Activated naive CD4-positive, alpha-beta T cell treated with anti-CD3 and anti-CD28 coated beads, Interleukin-2, amount 10 ng/mL, durations not matched to agents 7 days and 5 days (primary cell): ENCODE data around the gene SPCS2.
A peak's percentile ranks its signal among the peaks of the same experiment; 100 is the strongest.

Source experiments
- CTCF ChIA-PET: fragments of 350-600 bp; sonication (Branson Sonifier 250); formaldehyde crosslinking; loops from one replicate; lab custom pipeline; 2021; ENCODE audit warnings: antibody characterized with exemption; lab: Charles Lee
- DNase-seq: peaks from one replicate; pipeline ENCODE4 v3.0.0-alpha.2; 2020
- H3K27ac Mint-ChIP-seq: one replicate; pipeline ENCODE4 v1.8.0; 2021; ENCODE audit warnings: mild to moderate bottlenecking, moderate library complexity, mixed read lengths
- H3K27me3 Mint-ChIP-seq: one replicate; pipeline ENCODE4 v1.8.0; 2021; ENCODE audit warnings: mild to moderate bottlenecking, mixed read lengths
- H3K36me3 Mint-ChIP-seq: one replicate; pipeline ENCODE4 v1.8.0; 2021; ENCODE audit warnings: mixed read lengths
- H3K4me1 Mint-ChIP-seq: one replicate; pipeline ENCODE4 v1.8.0; 2021; ENCODE audit warnings: mixed read lengths
- H3K4me3 Mint-ChIP-seq: one replicate; pipeline ENCODE4 v1.8.0; 2021; ENCODE audit warnings: mild to moderate bottlenecking, moderate library complexity, mixed read lengths
- H3K9me3 Mint-ChIP-seq: one replicate; pipeline ENCODE4 v1.8.0; 2021; ENCODE audit warnings: mixed read lengths

The SPCS2 gene

GRCh38 chr11:74935285-74935684, 13.8 kb upstream of the SPCS2 start:
- Mint-ChIP-seq H3K9me3 (no peaks in the 10 kb centered on the region), H3K27ac (no peak overlapping the region), H3K4me1 (peaks cover 6% of the 10 kb centered on the region), H3K27me3 (no peaks in the 10 kb centered on the region), H3K36me3 (peaks cover 3% of the 10 kb centered on the region), H3K4me3 (no peak overlapping the region)
- CTCF ChIA-PET, result no interaction called here
- DNase-seq, result no peak

GRCh38 chr11:74936087-74936486, 13.0 kb upstream of the SPCS2 start:
- Mint-ChIP-seq H3K9me3 (no peaks in the 10 kb centered on the region), H3K4me1 (peaks cover 6% of the 10 kb centered on the region), H3K27me3 (no peaks in the 10 kb centered on the region), H3K27ac (no peak overlapping the region), H3K4me3 (no peak overlapping the region), H3K36me3 (peaks cover 3% of the 10 kb centered on the region)
- CTCF ChIA-PET, result no interaction called here
- DNase-seq, result no peak

GRCh38 chr11:74936976-74937375, 12.1 kb upstream of the SPCS2 start:
- DNase-seq, result no peak
- no peaks in the 10 kb centered on the region for H3K27me3 Mint-ChIP-seq
- H3K27ac Mint-ChIP-seq, result no peak overlapping the region
- CTCF ChIA-PET, result interaction anchor here (1.7 kb wide), 1 partner anchor 86 kb away, joined by 4 read pairs; no protein-coding TSS in a partner anchor
- no peak overlapping the region for H3K4me3 Mint-ChIP-seq
- peaks cover 6% of the 10 kb centered on the region for H3K4me1 Mint-ChIP-seq
- peaks cover 3% of the 10 kb centered on the region for H3K36me3 Mint-ChIP-seq
- no peaks in the 10 kb centered on the region for H3K9me3 Mint-ChIP-seq

GRCh38 chr11:74937696-74938475, 11.2 kb upstream of the SPCS2 start:
- peaks cover 3% of the 10 kb centered on the region for H3K36me3 Mint-ChIP-seq
- DNase-seq, result no peak

GRCh38 chr11:74941492-74941891, 7.6 kb upstream of the SPCS2 start:
- CTCF ChIA-PET, result interaction anchor here (1.1 to 2.8 kb wide), 4 partner anchors 9 to 199 kb away, joined by 3 to 12 read pairs (median 3); no protein-coding TSS in a partner anchor

More at GRCh38 chr11:74937696-74938475, 11.2 kb upstream of the SPCS2 start:
- H3K4me3 Mint-ChIP-seq, result no peak overlapping the region
- no peaks in the 10 kb centered on the region for H3K9me3 Mint-ChIP-seq
- CTCF ChIA-PET, result interaction anchor here (1.7 kb wide), 1 partner anchor 85 kb away, joined by 4 read pairs; no protein-coding TSS in a partner anchor
- no peaks in the 10 kb centered on the region for H3K27me3 Mint-ChIP-seq
- peaks cover 2% of the 10 kb centered on the region for H3K4me1 Mint-ChIP-seq
- H3K27ac Mint-ChIP-seq, result no peak overlapping the region

GRCh38 chr11:74942073-74942759, 6.8 kb upstream of the SPCS2 start:
- no peak for DNase-seq
- Mint-ChIP-seq H3K4me1 (no peaks in the 10 kb centered on the region), H3K4me3 (no peak overlapping the region), H3K27ac (no peak overlapping the region), H3K27me3 (no peaks in the 10 kb centered on the region), H3K9me3 (no peaks in the 10 kb centered on the region), H3K36me3 (peaks cover 3% of the 10 kb centered on the region)
- CTCF ChIA-PET, result interaction anchor here (1.1 to 2.8 kb wide), 3 partner anchors 13 to 199 kb away, joined by 3 to 12 read pairs (median 3); no protein-coding TSS in a partner anchor

More at GRCh38 chr11:74941492-74941891, 7.6 kb upstream of the SPCS2 start:
- H3K27me3 Mint-ChIP-seq, result no peaks in the 10 kb centered on the region
- no peaks in the 10 kb centered on the region for H3K9me3 Mint-ChIP-seq
- H3K36me3 Mint-ChIP-seq, result peaks cover 6% of the 10 kb centered on the region
- no peak for DNase-seq
- no peak overlapping the region for H3K4me3 Mint-ChIP-seq
- H3K27ac Mint-ChIP-seq, result no peak overlapping the region
- H3K4me1 Mint-ChIP-seq, result no peaks in the 10 kb centered on the region

- Mint-ChIP-seq H3K36me3 (peaks cover 28% of the 10 kb centered on the region), H3K27me3 (no peaks in the 10 kb centered on the region), H3K4me1 (peaks cover 35% of the 10 kb centered on the region), H3K27ac (peak overlapping the region; percentile 89), H3K4me3 (peak overlapping the region; percentile 91), H3K9me3 (no peaks in the 10 kb centered on the region)
- CTCF ChIA-PET, result interaction anchor here (1.4 kb wide), 1 partner anchor 19 kb away, joined by 8 read pairs; no protein-coding TSS in a partner anchor
- DNase-seq, result no peak
Observed at GRCh38 chr11:74948546-74948897, 544 bp upstream of the SPCS2 start.

- H3K27ac Mint-ChIP-seq, result peak overlapping the region; percentile 89
- CTCF ChIA-PET, result interaction anchor here (0.8 kb wide), 1 partner anchor 9 kb away, joined by 3 read pairs; no protein-coding TSS in a partner anchor
- no peaks in the 10 kb centered on the region for H3K27me3 Mint-ChIP-seq
- peaks cover 45% of the 10 kb centered on the region for H3K4me1 Mint-ChIP-seq
- no peak for DNase-seq
- H3K4me3 Mint-ChIP-seq, result peak overlapping the region; percentile 91
- no peaks in the 10 kb centered on the region for H3K9me3 Mint-ChIP-seq
- peaks cover 33% of the 10 kb centered on the region for H3K36me3 Mint-ChIP-seq
Observed at GRCh38 chr11:74949753-74950137, 679 bp downstream of the SPCS2 start.

- DNase-seq, result no peak
- H3K36me3 Mint-ChIP-seq, result peaks cover 36% of the 10 kb centered on the region
- H3K27ac Mint-ChIP-seq, result peak overlapping the region; percentile 89
- no peaks in the 10 kb centered on the region for H3K27me3 Mint-ChIP-seq
- CTCF ChIA-PET, result interaction anchor here (0.8 kb wide), 1 partner anchor 10 kb away, joined by 3 read pairs; no protein-coding TSS in a partner anchor
- H3K9me3 Mint-ChIP-seq, result no peaks in the 10 kb centered on the region
- peaks cover 47% of the 10 kb centered on the region for H3K4me1 Mint-ChIP-seq
- peak overlapping the region; percentile 91 for H3K4me3 Mint-ChIP-seq
Observed at GRCh38 chr11:74950374-74950969, 1.4 kb downstream of the SPCS2 start.

GRCh38 chr11:74951226-74951625, 2.2 kb downstream of the SPCS2 start:
- DNase-seq, result no peak
- H3K9me3 Mint-ChIP-seq, result no peaks in the 10 kb centered on the region
- peak overlapping the region; percentile 91 for H3K4me3 Mint-ChIP-seq
- CTCF ChIA-PET, result no interaction called here
- H3K36me3 Mint-ChIP-seq, result peaks cover 39% of the 10 kb centered on the region
- peaks cover 52% of the 10 kb centered on the region for H3K4me1 Mint-ChIP-seq
- H3K27me3 Mint-ChIP-seq, result no peaks in the 10 kb centered on the region
- H3K27ac Mint-ChIP-seq, result no peak overlapping the region

- CTCF ChIA-PET, result interaction anchor here (1.8 kb wide), 1 partner anchor 70 kb away, joined by 7 read pairs; no protein-coding TSS in a partner anchor
- H3K36me3 Mint-ChIP-seq, result peaks cover 46% of the 10 kb centered on the region
- no peak for DNase-seq
- H3K27ac Mint-ChIP-seq, result no peak overlapping the region
- H3K27me3 Mint-ChIP-seq, result no peaks in the 10 kb centered on the region
- H3K4me1 Mint-ChIP-seq, result peaks cover 59% of the 10 kb centered on the region
- no peaks in the 10 kb centered on the region for H3K9me3 Mint-ChIP-seq
- no peak overlapping the region for H3K4me3 Mint-ChIP-seq
Observed at GRCh38 chr11:74952752-74953151, 3.7 kb downstream of the SPCS2 start.

- CTCF ChIA-PET, result interaction anchor here (1.0 to 1.8 kb wide), 2 partner anchors 12 to 70 kb away, joined by 3 to 7 read pairs; no protein-coding TSS in a partner anchor
- DNase-seq, result no peak
- Mint-ChIP-seq H3K9me3 (no peaks in the 10 kb centered on the region), H3K4me1 (peaks cover 57% of the 10 kb centered on the region), H3K4me3 (no peak overlapping the region), H3K27me3 (no peaks in the 10 kb centered on the region), H3K36me3 (peaks cover 46% of the 10 kb centered on the region), H3K27ac (no peak overlapping the region)
Observed at GRCh38 chr11:74953451-74953850, 4.4 kb downstream of the SPCS2 start.

- CTCF ChIA-PET, result interaction anchor here (1.0 to 1.8 kb wide), 3 partner anchors 12 to 69 kb away, joined by 3 to 7 read pairs (median 4); no protein-coding TSS in a partner anchor
- H3K36me3 Mint-ChIP-seq, result peaks cover 48% of the 10 kb centered on the region
Observed at GRCh38 chr11:74954199-74954598, 5.1 kb downstream of the SPCS2 start.

More at GRCh38 chr11:74954199-74954598, 5.1 kb downstream of the SPCS2 start:
- Mint-ChIP-seq H3K27ac (no peak overlapping the region), H3K27me3 (no peaks in the 10 kb centered on the region), H3K9me3 (no peaks in the 10 kb centered on the region), H3K4me1 (peaks cover 54% of the 10 kb centered on the region), H3K4me3 (no peak overlapping the region)
- DNase-seq, result no peak
